Measurements from ENCODE around the gene ARPC5.

ARPC5 gene

DNA sequence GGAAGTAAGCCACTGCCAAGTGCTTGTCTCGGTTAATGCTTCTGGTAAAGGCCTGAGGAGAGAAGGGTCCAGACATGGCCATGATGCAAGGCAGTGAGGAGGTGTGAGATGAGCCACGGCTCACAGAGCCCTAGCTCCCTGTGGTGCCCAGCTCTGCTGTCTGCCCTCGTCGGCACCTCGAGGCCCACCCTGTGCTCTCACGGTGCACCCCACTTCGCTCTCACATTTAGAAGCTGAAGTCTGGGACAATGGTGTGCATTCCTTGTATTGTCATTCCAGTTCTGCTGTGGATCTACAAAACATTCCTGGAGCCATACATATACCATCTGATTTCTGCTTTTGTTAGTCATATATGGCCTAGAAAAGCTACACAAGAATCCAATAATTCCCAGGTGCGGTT, 48.7 kb downstream of the ARPC5 start:
- no peak for TF ChIP-seq JUND (IDR thresholded peaks at IDR 0.05; ENCODE audit: low read depth)
- no peak for DNase-seq (ENCODE audit: low read depth in 1 of 2, low spot score in 1 of 2)
- in situ Hi-C loops (cut with HindIII; ENCODE audit: low pct_unique_long_range_greater_than_20kb, low sequenced_read_pairs), result no loop called here

- no peak for TF ChIP-seq JUND (IDR thresholded peaks at IDR 0.05; ENCODE audit: low read depth)
- in situ Hi-C loops (cut with HindIII; ENCODE audit: low pct_unique_long_range_greater_than_20kb, low sequenced_read_pairs), result no loop called here
- no peak for DNase-seq (ENCODE audit: low read depth in 1 of 2, low spot score in 1 of 2)
Observed at GRCh38 chr1:183586455-183586854, 49.1 kb downstream of the ARPC5 start.

- DNase-seq (ENCODE audit: low read depth in 1 of 2, low spot score in 1 of 2), result no peak
- in situ Hi-C loops (cut with HindIII; ENCODE audit: low pct_unique_long_range_greater_than_20kb, low sequenced_read_pairs), result no loop called here
- no peak for TF ChIP-seq JUND (IDR thresholded peaks at IDR 0.05; ENCODE audit: low read depth)
Observed at GRCh38 chr1:183585038-183585437, 50.5 kb downstream of the ARPC5 start.

DNA sequence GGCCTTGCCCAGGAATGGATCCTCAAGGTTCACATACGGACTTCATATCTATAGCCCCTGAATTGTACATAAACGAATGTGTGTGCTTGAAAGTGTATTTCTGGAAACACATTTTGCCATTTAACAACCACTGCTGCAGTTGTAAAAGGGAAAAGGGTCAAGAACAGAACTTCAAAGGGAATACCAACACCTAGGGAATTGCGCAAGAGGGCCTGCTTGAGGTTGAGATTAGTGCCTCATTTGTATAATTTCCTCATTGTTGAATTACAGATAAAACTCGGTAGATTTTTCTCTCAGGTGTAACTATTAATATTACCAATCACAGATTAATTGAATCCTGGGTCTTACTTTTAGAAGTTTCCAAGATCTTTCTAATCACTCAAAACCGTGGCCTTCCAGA, 51.4 kb downstream of the ARPC5 start:
- no peak for DNase-seq (ENCODE audit: low read depth in 1 of 2, low spot score in 1 of 2)
- no peak for TF ChIP-seq JUND (IDR thresholded peaks at IDR 0.05; ENCODE audit: low read depth)
- in situ Hi-C loops (cut with HindIII; ENCODE audit: low pct_unique_long_range_greater_than_20kb, low sequenced_read_pairs), result no loop called here

- in situ Hi-C loops (cut with HindIII; ENCODE audit: low pct_unique_long_range_greater_than_20kb, low sequenced_read_pairs), result no loop called here
- TF ChIP-seq JUND (IDR thresholded peaks at IDR 0.05; ENCODE audit: low read depth), result no peak
- no peak for DNase-seq (ENCODE audit: low read depth in 1 of 2, low spot score in 1 of 2)
Observed at GRCh38 chr1:183583466-183583865, 52.1 kb downstream of the ARPC5 start.

DNA sequence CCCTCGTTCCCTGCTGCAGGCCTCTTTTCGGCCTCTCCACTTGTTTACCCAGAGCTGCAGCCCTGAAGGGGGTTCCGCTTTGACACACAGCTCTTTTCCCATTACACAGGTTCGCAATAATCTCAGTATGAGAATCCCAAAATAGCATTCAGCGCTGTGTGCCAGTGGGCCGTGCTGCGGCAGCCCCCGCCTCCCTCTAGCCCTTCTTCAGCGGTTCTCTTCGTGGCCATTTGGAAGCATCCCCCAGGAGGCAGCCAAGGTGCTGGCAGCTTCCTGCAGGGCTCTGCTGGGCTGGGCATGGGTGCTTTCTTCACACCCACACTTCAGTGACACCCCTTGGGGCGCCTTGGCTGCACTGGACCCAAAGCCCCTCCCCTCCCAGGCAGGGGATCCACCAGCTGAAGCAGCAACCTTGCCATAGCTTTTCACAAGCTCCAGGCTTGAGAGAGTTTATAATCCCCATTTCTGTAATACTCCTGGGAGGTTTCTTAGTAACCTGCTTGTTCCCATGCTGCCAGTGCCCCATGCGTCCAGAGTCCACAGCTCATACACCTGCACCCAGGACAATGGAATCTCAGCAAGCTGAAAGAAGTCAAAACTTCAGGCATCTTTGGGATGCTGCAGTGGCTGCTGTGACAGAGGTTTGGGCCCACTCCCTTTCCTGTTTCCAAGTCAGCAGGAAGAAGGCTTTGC, 53.4 kb downstream of the ARPC5 start:
- in situ Hi-C loops (cut with HindIII; ENCODE audit: low pct_unique_long_range_greater_than_20kb, low sequenced_read_pairs), result no loop called here
- no peak for DNase-seq (ENCODE audit: low read depth in 1 of 2, low spot score in 1 of 2)
- no peak for TF ChIP-seq JUND (IDR thresholded peaks at IDR 0.05; ENCODE audit: low read depth)

DNA sequence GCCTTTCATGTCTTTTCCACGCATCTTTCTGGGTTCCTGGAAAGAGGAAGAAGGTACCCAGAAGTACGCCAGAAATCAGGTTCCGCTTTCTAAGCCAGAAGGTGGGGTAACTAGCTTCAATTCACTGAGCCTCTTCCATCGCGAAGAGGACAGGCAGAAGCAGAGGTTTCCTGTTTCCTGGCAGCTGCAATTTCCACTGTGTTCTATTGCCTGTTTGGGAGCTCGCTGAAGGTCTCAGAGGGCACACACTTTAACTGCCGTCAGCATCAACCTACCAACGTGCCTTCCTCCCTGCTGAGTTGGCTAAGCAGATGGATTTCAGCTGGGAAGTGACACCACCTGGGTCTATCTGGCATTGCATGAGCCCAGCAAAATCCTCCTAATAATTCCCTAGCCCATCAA, 55.3 kb downstream of the ARPC5 start:
- in situ Hi-C loops (cut with HindIII; ENCODE audit: low pct_unique_long_range_greater_than_20kb, low sequenced_read_pairs), result no loop called here
- TF ChIP-seq JUND (IDR thresholded peaks at IDR 0.05; ENCODE audit: low read depth), result no peak
- peak; percentile 52 to 63 for DNase-seq (ENCODE audit: low read depth in 1 of 2, low spot score in 1 of 2)

DNA sequence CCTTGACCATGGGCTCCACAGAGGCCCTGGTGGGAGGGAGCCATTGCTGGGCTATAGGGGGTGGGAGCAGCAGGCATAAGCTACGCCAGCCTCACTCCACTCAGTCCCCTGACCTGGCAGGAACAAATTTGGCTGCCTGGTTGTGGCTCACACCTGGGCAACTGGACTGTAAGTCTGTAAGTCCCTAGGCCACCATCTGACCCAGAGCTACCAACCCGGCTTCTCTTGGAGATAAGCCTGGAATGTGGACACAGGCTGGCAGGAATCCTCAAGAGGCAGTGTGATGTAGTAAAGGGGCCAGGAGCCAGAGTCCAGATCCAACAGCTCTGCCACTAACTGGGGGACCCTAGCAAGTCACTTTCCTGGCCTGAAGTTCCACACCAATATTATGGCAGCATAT, 56.7 kb downstream of the ARPC5 start:
- DNase-seq (ENCODE audit: low read depth in 1 of 2, low spot score in 1 of 2), result peak in 1 of 2 experiments; percentile 57
- in situ Hi-C loops (cut with HindIII; ENCODE audit: low pct_unique_long_range_greater_than_20kb, low sequenced_read_pairs), result no loop called here
- no peak for TF ChIP-seq JUND (IDR thresholded peaks at IDR 0.05; ENCODE audit: low read depth)

GRCh38 chr1:183577897-183578465, 57.6 kb downstream of the ARPC5 start:
- in situ Hi-C loops (cut with HindIII; ENCODE audit: low pct_unique_long_range_greater_than_20kb, low sequenced_read_pairs), result no loop called here
- no peak for TF ChIP-seq JUND (IDR thresholded peaks at IDR 0.05; ENCODE audit: low read depth)
- DNase-seq (ENCODE audit: low read depth in 1 of 2, low spot score in 1 of 2), result no peak

- DNase-seq (ENCODE audit: low read depth in 1 of 2, low spot score in 1 of 2), result no peak
- TF ChIP-seq JUND (IDR thresholded peaks at IDR 0.05; ENCODE audit: low read depth), result no peak
- in situ Hi-C loops (cut with HindIII; ENCODE audit: low pct_unique_long_range_greater_than_20kb, low sequenced_read_pairs), result no loop called here
Observed at GRCh38 chr1:183576537-183576936, 59.0 kb downstream of the ARPC5 start.

DNA sequence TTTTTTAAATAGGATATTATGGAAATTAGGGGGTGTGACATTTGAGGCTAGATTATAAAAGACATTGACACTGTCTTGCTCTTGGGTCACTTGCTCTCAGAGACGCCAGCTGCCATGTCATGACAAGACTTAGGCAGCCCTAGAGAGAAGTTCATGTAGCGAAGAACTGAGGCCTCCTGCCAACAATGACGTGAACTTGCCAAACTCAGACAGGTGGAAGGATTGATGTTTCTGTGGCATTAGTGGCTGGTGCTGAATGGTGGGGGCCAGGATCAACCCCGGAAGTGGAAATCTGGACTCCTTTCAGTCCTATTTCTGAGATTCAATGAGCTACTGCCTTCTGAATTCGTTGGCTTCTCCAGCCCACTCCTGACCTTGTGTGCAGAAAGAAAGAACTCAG, 60.0 kb downstream of the ARPC5 start:
- in situ Hi-C loops (cut with HindIII; ENCODE audit: low pct_unique_long_range_greater_than_20kb, low sequenced_read_pairs), result no loop called here
- no peak for DNase-seq (ENCODE audit: low read depth in 1 of 2, low spot score in 1 of 2)
- no peak for TF ChIP-seq JUND (IDR thresholded peaks at IDR 0.05; ENCODE audit: low read depth)

- in situ Hi-C loops (cut with HindIII; ENCODE audit: low pct_unique_long_range_greater_than_20kb, low sequenced_read_pairs), result no loop called here
- DNase-seq (ENCODE audit: low read depth in 1 of 2, low spot score in 1 of 2), result no peak
- no peak for TF ChIP-seq JUND (IDR thresholded peaks at IDR 0.05; ENCODE audit: low read depth)
Observed at GRCh38 chr1:183572721-183573120, 62.9 kb downstream of the ARPC5 start.

DNA sequence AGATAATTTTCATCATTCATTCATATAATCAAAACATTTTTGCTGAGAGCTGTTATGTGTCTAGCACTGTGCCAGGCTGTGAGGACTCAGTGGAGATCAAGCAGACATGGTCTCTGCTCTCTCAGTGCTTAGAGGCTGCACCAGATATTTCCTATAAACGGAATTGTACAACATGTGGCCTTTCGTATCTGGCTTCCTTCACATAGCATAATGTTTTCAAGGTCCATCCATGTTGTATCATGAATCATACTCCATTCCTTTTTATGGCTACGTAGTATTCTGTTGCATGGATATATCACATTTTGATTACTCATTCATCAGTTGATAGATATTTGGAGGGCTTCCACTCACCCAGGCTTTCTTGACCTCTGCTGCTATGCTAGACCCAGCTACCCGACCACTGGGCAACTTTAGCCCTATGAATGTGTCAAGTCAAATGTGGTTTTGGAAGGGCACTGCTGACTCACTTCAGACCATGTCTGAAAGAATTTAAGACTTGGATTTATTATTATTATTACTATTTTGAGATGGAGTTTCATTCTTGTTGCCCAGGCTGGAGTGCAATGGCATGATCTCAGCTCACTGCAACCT, 63.8 kb downstream of the ARPC5 start:
- TF ChIP-seq JUND (IDR thresholded peaks at IDR 0.05; ENCODE audit: low read depth), result no peak
- DNase-seq (ENCODE audit: low read depth in 1 of 2, low spot score in 1 of 2), result no peak
- in situ Hi-C loops (cut with HindIII; ENCODE audit: low pct_unique_long_range_greater_than_20kb, low sequenced_read_pairs), result no loop called here
